ENCODE measurements around the gene SLC13A4.
"Not testable (repeated sequence)": the region's sequence is repeated elsewhere in the genome, so short reads cannot be mapped to it uniquely, and the experiment has no call there.

Gene SLC13A4

GRCh38 chr7:135662123-135662372 lies 65.9 kb downstream of the SLC13A4 start:
- no peaks in the 10 kb centered on the region for H3K27me3 Mint-ChIP-seq
- no peak for DNase-seq
- H3K36me3 Mint-ChIP-seq (ENCODE audit: low read depth): peaks cover 23% of the 10 kb centered on the region
- peak overlapping the region; percentile 99 for H3K27ac Mint-ChIP-seq
- peak overlapping the region; percentile 98 for H3K4me3 Mint-ChIP-seq
- H3K4me1 Mint-ChIP-seq (ENCODE audit: low read depth): peaks cover 44% of the 10 kb centered on the region
- no peaks in the 10 kb centered on the region for H3K9me3 Mint-ChIP-seq

GRCh38 chr7:135661311-135662122 lies 66.5 kb downstream of the SLC13A4 start:
- peaks cover 40% of the 10 kb centered on the region for H3K4me1 Mint-ChIP-seq (ENCODE audit: low read depth)
- H3K36me3 Mint-ChIP-seq (ENCODE audit: low read depth): peaks cover 19% of the 10 kb centered on the region
- peak overlapping the region; percentile 99 for H3K27ac Mint-ChIP-seq
- peak overlapping the region; percentile 98 for H3K4me3 Mint-ChIP-seq
- H3K9me3 Mint-ChIP-seq: no peaks in the 10 kb centered on the region
- DNase-seq: no peak
- no peaks in the 10 kb centered on the region for H3K27me3 Mint-ChIP-seq

GRCh38 chr7:135659159-135659846 lies 68.7 kb downstream of the SLC13A4 start:
- H3K4me1 Mint-ChIP-seq (ENCODE audit: low read depth): peaks cover 20% of the 10 kb centered on the region
- no peaks in the 10 kb centered on the region for H3K9me3 Mint-ChIP-seq
- H3K36me3 Mint-ChIP-seq (ENCODE audit: low read depth): peaks cover 12% of the 10 kb centered on the region
- no peak overlapping the region for H3K27ac Mint-ChIP-seq
- no peaks in the 10 kb centered on the region for H3K27me3 Mint-ChIP-seq
- H3K4me3 Mint-ChIP-seq: no peak overlapping the region
- DNase-seq: no peak

DNA sequence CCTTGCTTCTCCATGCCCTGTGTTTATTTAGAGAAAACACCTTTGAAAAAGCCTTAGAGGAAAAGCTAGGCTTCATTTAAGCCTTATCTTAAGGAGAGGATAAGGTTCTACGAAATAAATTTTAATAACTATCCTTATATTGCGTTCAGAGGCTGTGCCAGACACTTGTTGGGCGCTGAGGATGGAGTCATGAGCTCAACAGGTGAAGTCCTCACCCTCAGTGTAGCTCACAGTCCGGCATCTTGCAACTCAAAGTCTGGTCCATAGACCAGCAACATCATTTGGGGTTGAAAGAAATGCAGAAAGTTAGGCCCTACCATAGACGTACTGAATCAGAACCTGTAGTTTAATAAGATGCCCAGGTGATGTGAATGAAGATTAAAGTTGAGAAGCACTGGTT lies 69.4 kb downstream of the SLC13A4 start:
- Mint-ChIP-seq H3K9me3 (no peaks in the 10 kb centered on the region), H3K36me3 (ENCODE audit: low read depth) (peaks cover 7% of the 10 kb centered on the region), H3K27me3 (no peaks in the 10 kb centered on the region), H3K4me1 (ENCODE audit: low read depth) (peaks cover 13% of the 10 kb centered on the region), H3K27ac (no peak overlapping the region), H3K4me3 (no peak overlapping the region)
- DNase-seq: no peak

DNA sequence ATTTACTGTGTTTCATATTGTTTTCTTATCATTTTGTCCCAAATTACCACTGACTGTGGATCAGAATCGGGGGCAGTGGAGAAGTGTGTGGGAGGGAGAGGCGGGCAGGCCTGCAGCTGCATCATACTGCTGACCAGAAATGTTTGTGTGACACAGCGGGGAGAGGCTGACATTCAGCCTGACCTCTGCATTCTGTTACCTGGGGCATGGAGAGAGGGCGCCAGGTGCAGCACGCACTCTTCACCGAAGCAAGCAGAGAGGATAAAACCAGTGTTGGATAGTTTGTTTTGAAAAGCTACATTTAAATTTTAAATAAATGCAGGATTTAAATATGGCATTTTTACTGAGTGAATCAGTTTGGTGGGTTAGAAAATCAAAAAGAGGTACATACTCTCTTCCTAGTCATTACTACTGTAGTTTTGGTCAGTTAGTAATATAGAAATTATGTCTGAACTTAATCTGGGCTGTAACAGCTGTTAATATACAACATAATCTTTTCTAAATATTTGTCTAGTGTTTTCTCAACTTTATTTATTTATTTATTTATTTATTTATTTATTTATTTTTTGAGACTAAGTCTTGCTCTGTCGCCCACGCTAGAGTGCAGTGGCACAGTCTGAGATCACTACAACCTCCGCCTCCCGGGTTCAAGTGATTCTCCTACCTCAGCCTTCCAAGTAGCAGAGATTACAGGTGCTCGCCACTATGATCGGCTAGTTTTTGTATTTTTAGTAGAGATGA lies 74.5 kb downstream of the SLC13A4 start:
- Mint-ChIP-seq H3K27ac (no peak overlapping the region), H3K27me3 (no peaks in the 10 kb centered on the region), H3K4me1 (ENCODE audit: low read depth) (no peaks in the 10 kb centered on the region), H3K4me3 (no peak overlapping the region), H3K9me3 (no peaks in the 10 kb centered on the region), H3K36me3 (ENCODE audit: low read depth) (peaks cover 29% of the 10 kb centered on the region)
- no peak for DNase-seq

GRCh38 chr7:135650831-135651573 lies 77.0 kb downstream of the SLC13A4 start:
- Mint-ChIP-seq H3K36me3 (ENCODE audit: low read depth) (peaks cover 53% of the 10 kb centered on the region), H3K27ac (peak overlapping the region; percentile 47), H3K27me3 (no peaks in the 10 kb centered on the region), H3K4me1 (ENCODE audit: low read depth) (no peaks in the 10 kb centered on the region), H3K4me3 (no peak overlapping the region), H3K9me3 (no peaks in the 10 kb centered on the region)
- no peak for DNase-seq

- no peak overlapping the region for H3K4me3 Mint-ChIP-seq
- H3K4me1 Mint-ChIP-seq (ENCODE audit: low read depth): no peaks in the 10 kb centered on the region
- no peak for DNase-seq
- H3K27me3 Mint-ChIP-seq: no peaks in the 10 kb centered on the region
- peaks cover 80% of the 10 kb centered on the region for H3K36me3 Mint-ChIP-seq (ENCODE audit: low read depth)
- no peaks in the 10 kb centered on the region for H3K9me3 Mint-ChIP-seq
- H3K27ac Mint-ChIP-seq: no peak overlapping the region
Observed at GRCh38 chr7:135648235-135648634, 79.8 kb downstream of the SLC13A4 start.

DNA sequence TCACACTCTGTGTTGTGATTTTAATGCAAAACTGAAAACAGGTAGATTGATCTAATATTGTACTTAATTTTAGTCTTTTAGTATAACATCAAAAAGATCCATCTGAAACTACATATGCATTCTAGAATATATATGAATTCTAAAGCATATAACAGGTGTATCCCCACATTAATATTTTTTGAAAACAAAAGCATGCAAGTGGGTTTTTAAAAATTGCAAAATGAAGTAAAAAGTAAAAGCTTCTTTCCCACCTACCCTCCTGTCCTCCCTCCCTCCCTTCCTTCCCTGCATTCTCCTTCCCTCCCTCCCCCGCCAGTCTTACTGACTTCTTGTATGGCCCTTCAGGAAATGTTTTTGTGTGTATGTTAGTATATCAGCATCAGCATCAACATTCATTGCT lies 80.2 kb downstream of the SLC13A4 start:
- Mint-ChIP-seq H3K27ac (no peak overlapping the region), H3K9me3 (no peaks in the 10 kb centered on the region), H3K36me3 (ENCODE audit: low read depth) (peaks cover 84% of the 10 kb centered on the region), H3K4me3 (no peak overlapping the region), H3K27me3 (no peaks in the 10 kb centered on the region), H3K4me1 (ENCODE audit: low read depth) (no peaks in the 10 kb centered on the region)
- no peak for DNase-seq

GRCh38 chr7:135645296-135645904 lies 82.6 kb downstream of the SLC13A4 start:
- H3K4me1 Mint-ChIP-seq (ENCODE audit: low read depth): no peaks in the 10 kb centered on the region
- no peak for DNase-seq
- H3K27me3 Mint-ChIP-seq: no peaks in the 10 kb centered on the region
- no peak overlapping the region for H3K4me3 Mint-ChIP-seq
- no peaks in the 10 kb centered on the region for H3K9me3 Mint-ChIP-seq
- H3K27ac Mint-ChIP-seq: no peak overlapping the region
- peaks cover 92% of the 10 kb centered on the region for H3K36me3 Mint-ChIP-seq (ENCODE audit: low read depth)

DNA sequence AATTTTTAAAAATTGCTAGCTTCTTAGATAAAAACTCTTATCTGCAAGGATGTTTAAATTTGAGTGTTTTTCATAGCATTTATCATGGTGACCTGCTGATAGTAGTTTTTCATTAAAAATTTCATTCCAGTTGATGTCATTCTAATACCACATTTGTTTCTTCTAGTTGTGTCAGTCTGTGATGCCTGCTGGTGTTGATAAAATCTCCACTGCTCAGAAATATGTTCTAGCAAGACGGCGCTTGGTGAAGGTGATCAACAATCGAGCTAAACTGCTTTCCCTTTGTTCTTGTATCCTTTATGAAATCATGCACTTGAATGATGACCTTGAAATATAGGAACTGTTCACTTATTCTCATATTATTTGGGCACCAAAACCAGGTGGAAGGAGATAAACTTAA lies 83.3 kb downstream of the SLC13A4 start:
- DNase-seq: no peak
- Mint-ChIP-seq H3K36me3 (ENCODE audit: low read depth) (peaks cover 92% of the 10 kb centered on the region), H3K27me3 (no peaks in the 10 kb centered on the region), H3K9me3 (no peaks in the 10 kb centered on the region), H3K27ac (peak overlapping the region; percentile 26), H3K4me3 (no peak overlapping the region), H3K4me1 (ENCODE audit: low read depth) (no peaks in the 10 kb centered on the region)

DNA sequence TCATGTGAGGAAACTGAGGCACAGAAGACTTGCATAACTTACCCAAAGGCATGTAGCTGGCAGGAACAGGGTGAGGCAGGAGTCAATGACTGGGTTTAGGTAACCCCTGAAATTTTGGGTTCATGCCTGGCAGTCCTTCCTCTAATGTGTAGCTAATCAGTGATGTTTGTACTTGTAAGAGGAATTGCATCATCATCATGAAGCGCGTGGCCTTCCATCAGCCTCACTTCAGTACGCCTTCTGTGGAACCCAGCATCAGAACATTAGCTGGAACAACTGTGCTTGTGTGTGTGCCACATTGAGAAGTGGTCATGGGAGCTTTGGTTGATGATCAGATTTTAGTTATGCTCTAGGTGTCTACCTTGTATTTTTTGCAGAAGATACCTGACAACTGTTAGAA lies 83.8 kb downstream of the SLC13A4 start:
- H3K27ac Mint-ChIP-seq: peak overlapping the region; percentile 62
- no peak overlapping the region for H3K4me3 Mint-ChIP-seq
- H3K4me1 Mint-ChIP-seq (ENCODE audit: low read depth): no peaks in the 10 kb centered on the region
- H3K27me3 Mint-ChIP-seq: no peaks in the 10 kb centered on the region
- DNase-seq: no peak
- no peaks in the 10 kb centered on the region for H3K9me3 Mint-ChIP-seq
- peaks cover 93% of the 10 kb centered on the region for H3K36me3 Mint-ChIP-seq (ENCODE audit: low read depth)

DNA sequence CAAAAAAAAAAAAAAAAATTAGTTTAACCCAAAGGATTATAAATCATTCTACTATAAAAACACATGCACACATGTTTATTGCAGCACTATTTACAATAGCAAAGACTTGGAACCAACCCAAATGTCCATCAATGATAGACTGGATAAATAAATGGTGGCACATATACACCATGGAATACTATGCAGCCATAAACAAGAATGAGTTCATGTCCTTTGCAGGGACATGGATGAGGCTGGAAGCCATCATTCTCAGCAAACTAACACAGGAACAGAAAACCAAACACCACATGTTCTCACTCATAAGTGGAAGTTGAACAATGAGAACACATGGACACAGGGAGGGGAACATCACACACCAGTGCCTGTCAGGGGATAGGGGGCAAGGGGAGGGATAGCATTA lies 88.3 kb downstream of the SLC13A4 start:
- not testable (repeated sequence) for H3K4me1 Mint-ChIP-seq (ENCODE audit: low read depth); H3K9me3 Mint-ChIP-seq; DNase-seq; H3K4me3 Mint-ChIP-seq; H3K27me3 Mint-ChIP-seq
- H3K36me3 Mint-ChIP-seq (ENCODE audit: low read depth): peaks cover 90% of the 10 kb centered on the region
- H3K27ac Mint-ChIP-seq: peak overlapping the region; percentile 59

- no peaks in the 10 kb centered on the region for H3K27me3 Mint-ChIP-seq
- H3K27ac Mint-ChIP-seq: no peak overlapping the region
- DNase-seq: no peak
- no peaks in the 10 kb centered on the region for H3K4me1 Mint-ChIP-seq (ENCODE audit: low read depth)
- no peaks in the 10 kb centered on the region for H3K9me3 Mint-ChIP-seq
- no peak overlapping the region for H3K4me3 Mint-ChIP-seq
- H3K36me3 Mint-ChIP-seq (ENCODE audit: low read depth): peaks cover 89% of the 10 kb centered on the region
Observed at GRCh38 chr7:135634191-135634878, 93.7 kb downstream of the SLC13A4 start.
